ENCODE results near the gene MPDZ.
"Not testable (repeated sequence)": the region's sequence is repeated elsewhere in the genome, so short reads cannot be mapped to it uniquely, and the experiment has no call there.

DNA sequence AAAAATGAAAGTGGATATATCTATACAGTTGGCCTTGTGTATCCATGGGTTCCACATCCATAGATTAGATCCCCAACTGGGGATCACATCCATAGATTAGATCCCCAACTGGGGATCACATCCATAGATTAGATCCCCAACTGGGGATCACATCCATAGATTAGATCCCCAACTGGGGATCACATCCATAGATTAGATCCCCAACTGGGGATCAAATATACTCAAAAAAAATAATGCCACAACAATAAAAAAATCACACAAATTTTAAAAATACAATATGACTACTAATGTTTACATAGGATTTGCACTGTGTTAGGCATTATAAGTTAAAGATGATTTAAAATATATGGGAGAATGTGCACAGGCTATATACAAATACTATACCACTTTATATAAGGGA is 56.8 kb downstream of the MPDZ start:
- TF ChIP-seq, protein P1, sequence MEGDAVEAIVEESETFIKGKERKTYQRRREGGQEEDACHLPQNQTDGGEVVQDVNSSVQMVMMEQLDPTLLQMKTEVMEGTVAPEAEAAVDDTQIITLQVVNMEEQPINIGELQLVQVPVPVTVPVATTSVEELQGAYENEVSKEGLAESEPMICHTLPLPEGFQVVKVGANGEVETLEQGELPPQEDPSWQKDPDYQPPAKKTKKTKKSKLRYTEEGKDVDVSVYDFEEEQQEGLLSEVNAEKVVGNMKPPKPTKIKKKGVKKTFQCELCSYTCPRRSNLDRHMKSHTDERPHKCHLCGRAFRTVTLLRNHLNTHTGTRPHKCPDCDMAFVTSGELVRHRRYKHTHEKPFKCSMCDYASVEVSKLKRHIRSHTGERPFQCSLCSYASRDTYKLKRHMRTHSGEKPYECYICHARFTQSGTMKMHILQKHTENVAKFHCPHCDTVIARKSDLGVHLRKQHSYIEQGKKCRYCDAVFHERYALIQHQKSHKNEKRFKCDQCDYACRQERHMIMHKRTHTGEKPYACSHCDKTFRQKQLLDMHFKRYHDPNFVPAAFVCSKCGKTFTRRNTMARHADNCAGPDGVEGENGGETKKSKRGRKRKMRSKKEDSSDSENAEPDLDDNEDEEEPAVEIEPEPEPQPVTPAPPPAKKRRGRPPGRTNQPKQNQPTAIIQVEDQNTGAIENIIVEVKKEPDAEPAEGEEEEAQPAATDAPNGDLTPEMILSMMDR (IDR thresholded peaks at IDR 0.05): not testable (repeated sequence)
- TF ChIP-seq TCF7L2 (IDR thresholded peaks at IDR 0.05; ENCODE audit: low read depth, low read length); POLR2AphosphoS5 (IDR thresholded peaks at IDR 0.05; ENCODE audit: low read depth, low read length); SIN3A (IDR thresholded peaks at IDR 0.05; ENCODE audit: borderline replicate concordance, insufficient read depth, low read depth, low read length): not testable (repeated sequence)
- TF ChIP-seq, protein P2, sequence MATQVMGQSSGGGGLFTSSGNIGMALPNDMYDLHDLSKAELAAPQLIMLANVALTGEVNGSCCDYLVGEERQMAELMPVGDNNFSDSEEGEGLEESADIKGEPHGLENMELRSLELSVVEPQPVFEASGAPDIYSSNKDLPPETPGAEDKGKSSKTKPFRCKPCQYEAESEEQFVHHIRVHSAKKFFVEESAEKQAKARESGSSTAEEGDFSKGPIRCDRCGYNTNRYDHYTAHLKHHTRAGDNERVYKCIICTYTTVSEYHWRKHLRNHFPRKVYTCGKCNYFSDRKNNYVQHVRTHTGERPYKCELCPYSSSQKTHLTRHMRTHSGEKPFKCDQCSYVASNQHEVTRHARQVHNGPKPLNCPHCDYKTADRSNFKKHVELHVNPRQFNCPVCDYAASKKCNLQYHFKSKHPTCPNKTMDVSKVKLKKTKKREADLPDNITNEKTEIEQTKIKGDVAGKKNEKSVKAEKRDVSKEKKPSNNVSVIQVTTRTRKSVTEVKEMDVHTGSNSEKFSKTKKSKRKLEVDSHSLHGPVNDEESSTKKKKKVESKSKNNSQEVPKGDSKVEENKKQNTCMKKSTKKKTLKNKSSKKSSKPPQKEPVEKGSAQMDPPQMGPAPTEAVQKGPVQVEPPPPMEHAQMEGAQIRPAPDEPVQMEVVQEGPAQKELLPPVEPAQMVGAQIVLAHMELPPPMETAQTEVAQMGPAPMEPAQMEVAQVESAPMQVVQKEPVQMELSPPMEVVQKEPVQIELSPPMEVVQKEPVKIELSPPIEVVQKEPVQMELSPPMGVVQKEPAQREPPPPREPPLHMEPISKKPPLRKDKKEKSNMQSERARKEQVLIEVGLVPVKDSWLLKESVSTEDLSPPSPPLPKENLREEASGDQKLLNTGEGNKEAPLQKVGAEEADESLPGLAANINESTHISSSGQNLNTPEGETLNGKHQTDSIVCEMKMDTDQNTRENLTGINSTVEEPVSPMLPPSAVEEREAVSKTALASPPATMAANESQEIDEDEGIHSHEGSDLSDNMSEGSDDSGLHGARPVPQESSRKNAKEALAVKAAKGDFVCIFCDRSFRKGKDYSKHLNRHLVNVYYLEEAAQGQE (IDR thresholded peaks at IDR 0.05; ENCODE audit: insufficient read depth in 1 of 2, low read depth in 2 of 2, low read length in 1 of 2): not testable (repeated sequence)
